WI38 (cell line): ENCODE data around the gene TMEM163.

Experiments used
- H3K4me3 ChIP-seq: 2 replicates; pipeline ENCODE4 v1.5.1; 2011; ENCODE audit warnings: low read depth, mild to moderate bottlenecking, control low read depth, low read length
- CTCF ChIP-seq: IDR thresholded peaks from 2 replicates; pipeline ENCODE4 v1.5.1; 2012; ENCODE audit warnings: low read depth, mild to moderate bottlenecking, control low read depth, low read length

Gene TMEM163

GRCh38 chr2:134454931-134455330 lies 263.9 kb downstream of the TMEM163 start:
- H3K4me3 ChIP-seq: no peak overlapping the region
- TF ChIP-seq CTCF: no peak

- no peak overlapping the region for H3K4me3 ChIP-seq
- TF ChIP-seq CTCF: no peak
These were observed 264.4 kb downstream of the TMEM163 start for GRCh38 chr2:134454426-134454825.

GRCh38 chr2:134453973-134454372 lies 264.8 kb downstream of the TMEM163 start:
- TF ChIP-seq CTCF: no peak
- no peak overlapping the region for H3K4me3 ChIP-seq

GRCh38 chr2:134453476-134453875 lies 265.3 kb downstream of the TMEM163 start:
- no peak overlapping the region for H3K4me3 ChIP-seq
- no peak for TF ChIP-seq CTCF

GRCh38 chr2:134452042-134452733 lies 266.6 kb downstream of the TMEM163 start:
- TF ChIP-seq CTCF: no peak
- H3K4me3 ChIP-seq: no peak overlapping the region

- no peak overlapping the region for H3K4me3 ChIP-seq
- TF ChIP-seq CTCF: no peak
These were observed 267.5 kb downstream of the TMEM163 start for GRCh38 chr2:134451347-134451630.

- TF ChIP-seq CTCF: no peak
- no peak overlapping the region for H3K4me3 ChIP-seq
These were observed 268.9 kb downstream of the TMEM163 start for GRCh38 chr2:134449751-134450513.
